PC-3 (cell line): ENCODE data around the gene C15orf62. TPM values are rescaled to one million over a fixed set of nuclear protein-coding genes. Genes with fewer than 3 reads are reported as not detected.

Experiments used
- ATAC-seq: fragments of 200-7000 bp; cut with Tn5 transposase; 2 replicates; pipeline ENCODE4 v1.9.1; 2020; ENCODE audit warnings: mild to moderate bottlenecking, moderate library complexity
- BruUV-seq: library from RNA; stranded (reverse); fragments of 400-500 nt; replicated peaks from 2 replicates; lab custom pipeline; 2021; lab: Mats Ljungman, UMichigan
- CTCF ChIA-PET: fragments of 300-600 bp; sonication (Branson Sonifier 250); formaldehyde crosslinking; loops from one replicate; lab custom pipeline; 2022; ENCODE audit warnings: antibody characterized with exemption; lab: Charles Lee
- POLR2A ChIA-PET: fragments of 300-600 bp; sonication (Branson Sonifier 250); formaldehyde crosslinking; loops from one replicate; lab custom pipeline; 2022; ENCODE audit warnings: antibody characterized with exemption; ENCODE audit not compliant: unreplicated experiment; lab: Charles Lee
- DNase-seq: peaks from one replicate; pipeline ENCODE4 v3.0.0-alpha.2; 2015
- H2AFZ ChIP-seq: fragments of 300-600 bp; sonication (generic); 2 replicates; pipeline ENCODE4 v1.6.0; 2016; ENCODE audit warnings: antibody characterized with exemption, low read length
- H3F3A ChIP-seq: fragments of 300-600 bp; sonication (generic); one replicate; pipeline ENCODE4 v1.6.0; 2017; ENCODE audit warnings: antibody characterized with exemption, low read length, control low read depth, mild to moderate bottlenecking; ENCODE audit not compliant: unreplicated experiment
- H3K27ac ChIP-seq: fragments of 300-600 bp; sonication (generic); 2 replicates; pipeline ENCODE4 v1.5.1; 2016; ENCODE audit warnings: mild to moderate bottlenecking, low read length
- H3K27me3 ChIP-seq: fragments of 300-600 bp; sonication (generic); 2 replicates; pipeline ENCODE4 v1.6.1; 2016; ENCODE audit warnings: low read length, mixed read lengths
- H3K36me3 ChIP-seq: fragments of 300-600 bp; sonication (generic); 2 replicates; pipeline ENCODE4 v1.6.1; 2016; ENCODE audit warnings: low read depth, mixed run types, low read length, mixed read lengths
- H3K4me1 ChIP-seq: fragments of 300-600 bp; sonication (generic); 2 replicates; pipeline ENCODE4 v1.5.1; 2016; ENCODE audit warnings: low read length; ENCODE audit not compliant: insufficient read depth
- H3K4me2 ChIP-seq: fragments of 300-600 bp; sonication (generic); 2 replicates; pipeline ENCODE4 v1.6.0; 2016; ENCODE audit warnings: low read length
- H3K4me3 ChIP-seq: fragments of 300-600 bp; sonication (generic); 2 replicates; pipeline ENCODE4 v1.5.1; 2016; ENCODE audit warnings: mild to moderate bottlenecking, low read length, mixed read lengths
- H3K79me2 ChIP-seq: fragments of 300-600 bp; sonication (generic); 2 replicates; pipeline ENCODE4 v1.6.1; 2017; ENCODE audit warnings: low read length, mixed read lengths
- H3K9ac ChIP-seq: fragments of 300-600 bp; sonication (generic); 2 replicates; pipeline ENCODE4 v1.6.0; 2016; ENCODE audit warnings: mild to moderate bottlenecking, low read length
- H3K9me2 ChIP-seq: fragments of 300-600 bp; sonication (generic); replicated peaks from 2 replicates; pipeline ENCODE4 v1.6.1; 2016; ENCODE audit warnings: mixed run types, low read length, mixed read lengths
- H3K9me3 ChIP-seq: fragments of 300-600 bp; sonication (generic); 2 replicates; pipeline ENCODE4 v1.6.1; 2016; ENCODE audit warnings: low read length, mixed read lengths
- H4K20me1 ChIP-seq: fragments of 300-600 bp; sonication (generic); 2 replicates; pipeline ENCODE4 v1.6.1; 2016; ENCODE audit warnings: low read length, mixed read lengths
- EZH2 ChIP-seq: fragments of 300-600 bp; sonication (generic); IDR thresholded peaks from one replicate; pipeline ENCODE4 v1.6.1; 2017; ENCODE audit warnings: antibody characterized with exemption, mild to moderate bottlenecking, low read length; ENCODE audit not compliant: unreplicated experiment
- EZH2phosphoT487 ChIP-seq: fragments of 300-600 bp; sonication (generic); IDR thresholded peaks from 2 replicates; pipeline ENCODE4 v1.6.1; 2018; ENCODE audit warnings: mild to moderate bottlenecking, antibody characterized with exemption, low read length, borderline replicate concordance
- intact Hi-C: fragments of 100-400 bp; cut with micrococcal nuclease; formaldehyde crosslinking; loops from 2 replicates; pipeline ENCODE4 v1.9.0; 2023
- total RNA-seq: library from RNA; depleted of rRNA; stranded (reverse); fragments of >200 nt; gene quantifications from 2 replicates; pipeline ENCODE4 v1.2.3, GENCODE V29; 2014
- TF ChIP-seq, protein P1 (sequence below): fragments of 300-600 bp; sonication (generic); conservative IDR thresholded peaks from 2 replicates; pipeline ENCODE4 v1.5.1; 2017; ENCODE audit warnings: antibody characterized with exemption, low read depth, mild to moderate bottlenecking, low read length

The C15orf62 gene
- total RNA-seq, 1 experiment from 2014 or later, result 1.5 TPM

DNA sequence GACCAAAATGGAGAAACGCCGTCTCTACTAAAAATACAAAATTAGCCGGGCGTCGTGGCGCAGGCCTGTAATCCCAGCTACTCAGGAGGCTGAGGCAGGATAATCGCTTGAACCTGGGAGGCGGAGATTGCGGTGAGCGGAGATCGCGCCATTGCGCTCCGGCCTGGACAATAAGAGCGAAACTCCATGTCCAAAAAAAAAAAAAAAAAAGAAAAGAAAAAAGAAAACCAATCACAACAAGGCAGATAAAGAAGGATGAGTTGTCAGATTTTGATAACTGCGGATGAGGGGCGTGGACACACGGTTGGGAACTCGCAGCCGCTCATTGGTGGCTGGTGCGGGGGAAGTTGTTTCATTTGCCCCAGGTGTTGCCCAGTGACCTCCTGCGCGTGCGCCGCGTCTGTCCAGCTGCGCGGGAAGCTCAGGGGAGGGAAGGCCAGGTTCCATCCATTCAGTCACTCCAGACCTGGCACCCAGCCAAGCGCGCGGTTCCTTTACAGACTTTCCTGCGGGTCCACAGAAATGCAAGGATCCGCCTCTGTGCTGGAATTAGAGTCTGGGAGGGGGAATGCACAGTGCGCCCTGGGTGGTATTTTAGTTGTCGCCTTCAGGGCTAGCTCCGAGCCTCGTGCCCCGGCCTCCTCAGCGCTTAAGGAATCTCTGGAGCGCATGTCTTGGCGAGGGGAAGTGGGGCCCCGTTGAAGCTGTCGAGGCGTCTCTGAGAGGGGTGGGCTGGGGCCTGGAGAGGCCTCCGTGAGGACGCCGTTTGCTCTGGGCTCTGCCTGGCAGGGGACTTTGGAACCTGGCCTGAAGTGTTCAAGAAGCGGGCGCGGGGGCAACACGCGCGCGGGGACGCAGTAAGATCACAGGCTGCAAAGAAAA, 6.6 kb upstream of the C15orf62 start:
- Histone ChIP-seq H3K27ac (peak overlapping the region; percentile 26), H3K79me2 (no peaks in the 10 kb centered on the region), H3F3A (no peaks in the 10 kb centered on the region), H2AFZ (peak overlapping the region; percentile 91), H3K9ac (peak overlapping the region; percentile 48), H3K27me3 (no peaks in the 10 kb centered on the region), H3K4me3 (peak overlapping the region; percentile 63), H3K36me3 (no peaks in the 10 kb centered on the region), H4K20me1 (no peaks in the 10 kb centered on the region), H3K4me2 (peak overlapping the region; percentile 88), H3K9me3 (no peaks in the 10 kb centered on the region), H3K4me1 (peaks cover 33% of the 10 kb centered on the region), H3K9me2 (no peaks in the 10 kb centered on the region)
- CTCF ChIA-PET, result interaction anchor here (0.6 to 1.9 kb wide), 5 partner anchors 14 to 1542 kb away, joined by 4 to 11 read pairs (median 5); no protein-coding TSS in a partner anchor
- peak; percentile 7 for ATAC-seq
- intact Hi-C loops, result no loop called here
- TF ChIP-seq EZH2phosphoT487 (no peak), EZH2 (no peak)
- TF ChIP-seq, protein P1, sequence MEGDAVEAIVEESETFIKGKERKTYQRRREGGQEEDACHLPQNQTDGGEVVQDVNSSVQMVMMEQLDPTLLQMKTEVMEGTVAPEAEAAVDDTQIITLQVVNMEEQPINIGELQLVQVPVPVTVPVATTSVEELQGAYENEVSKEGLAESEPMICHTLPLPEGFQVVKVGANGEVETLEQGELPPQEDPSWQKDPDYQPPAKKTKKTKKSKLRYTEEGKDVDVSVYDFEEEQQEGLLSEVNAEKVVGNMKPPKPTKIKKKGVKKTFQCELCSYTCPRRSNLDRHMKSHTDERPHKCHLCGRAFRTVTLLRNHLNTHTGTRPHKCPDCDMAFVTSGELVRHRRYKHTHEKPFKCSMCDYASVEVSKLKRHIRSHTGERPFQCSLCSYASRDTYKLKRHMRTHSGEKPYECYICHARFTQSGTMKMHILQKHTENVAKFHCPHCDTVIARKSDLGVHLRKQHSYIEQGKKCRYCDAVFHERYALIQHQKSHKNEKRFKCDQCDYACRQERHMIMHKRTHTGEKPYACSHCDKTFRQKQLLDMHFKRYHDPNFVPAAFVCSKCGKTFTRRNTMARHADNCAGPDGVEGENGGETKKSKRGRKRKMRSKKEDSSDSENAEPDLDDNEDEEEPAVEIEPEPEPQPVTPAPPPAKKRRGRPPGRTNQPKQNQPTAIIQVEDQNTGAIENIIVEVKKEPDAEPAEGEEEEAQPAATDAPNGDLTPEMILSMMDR, result no peak
- BruUV-seq, result TSS peak; percentile 16
- peak; percentile 75 for DNase-seq
- POLR2A ChIA-PET, result no interaction called here

DNA sequence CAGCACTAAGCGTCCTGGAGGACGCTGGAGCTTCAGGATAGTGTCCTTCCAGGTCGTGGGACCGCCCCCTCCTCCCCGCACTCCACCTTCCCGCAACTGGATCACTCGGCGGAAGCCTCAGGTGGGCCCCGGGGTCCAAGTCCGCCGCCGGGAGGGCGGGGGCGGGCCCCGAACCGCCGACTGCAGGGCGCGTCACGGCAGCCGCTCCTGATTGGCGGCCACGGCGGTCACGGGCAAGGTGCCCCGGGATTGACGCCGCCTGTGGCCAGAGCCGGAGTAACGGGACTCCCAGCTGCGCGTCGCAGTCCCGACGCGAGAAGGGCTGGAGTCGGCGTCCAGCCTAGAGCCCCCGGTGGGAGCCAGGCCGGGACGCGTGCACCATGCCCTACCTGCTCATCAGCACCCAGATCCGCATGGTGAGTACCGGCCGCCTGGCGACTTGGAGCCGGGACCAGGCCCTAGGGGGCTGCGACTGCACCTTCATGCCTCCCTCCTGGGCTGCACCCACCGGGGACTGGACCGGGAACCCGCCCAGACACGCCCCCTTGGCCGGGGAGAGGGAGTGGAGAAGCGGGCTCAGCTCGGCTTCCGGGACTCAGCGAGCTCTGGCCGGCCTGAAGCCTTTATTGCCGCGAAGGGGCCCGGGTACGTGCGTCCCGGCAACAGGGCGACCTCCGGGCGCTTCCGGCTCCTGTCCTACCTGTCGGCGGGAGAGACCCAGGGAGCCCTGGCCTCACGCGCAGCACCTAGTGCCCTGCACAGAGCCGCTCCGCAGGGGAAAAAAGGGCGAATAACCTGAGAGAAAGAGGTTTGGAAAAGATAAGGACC, 5.8 kb upstream of the C15orf62 start, which contains the start of gene GCHFR:
GCHFR (plus strand) TSS at position 268 of the 828 bp plus-strand sequence; CDS start at position 381, 113 bp downstream.
- Histone ChIP-seq H3K27ac (peak within 1 kb of the TSS; percentile 26), H3F3A (no peaks in the 10 kb centered on the region), H3K4me1 (peaks cover 39% of the 10 kb centered on the region), H4K20me1 (no peaks in the 10 kb centered on the region), H3K4me3 (peak within 1 kb of the TSS; percentile 63), H3K9me3 (no peaks in the 10 kb centered on the region), H3K9me2 (no peaks in the 10 kb centered on the region), H3K9ac (peak within 1 kb of the TSS; percentile 48), H3K4me2 (peak within 1 kb of the TSS; percentile 88), H3K36me3 (no peaks in the 10 kb centered on the region), H3K27me3 (no peaks in the 10 kb centered on the region), H2AFZ (peak within 1 kb of the TSS; percentile 91), H3K79me2 (no peaks in the 10 kb centered on the region)
- DNase-seq (peak; percentile 79), ATAC-seq (peak; percentile 76)
- TF ChIP-seq, protein P1, result peak; percentile 45; the same call in 1 of the 2 replicates
- TF ChIP-seq EZH2phosphoT487 (no peak), EZH2 (no peak)
- ChIA-PET POLR2A (no interaction called here), CTCF (interaction anchor here (1.1 to 1.9 kb wide), 3 partner anchors 13 to 109 kb away, joined by 5 to 11 read pairs (median 6); no protein-coding TSS in a partner anchor)
- intact Hi-C loops, result loop anchor here (1.0 kb wide), 1 partner anchor 9 kb away; the partner anchor contains the start of gene RMDN3
- TSS peak; percentile 59 for BruUV-seq
